Measurements from ENCODE around the gene NEURL1.

- TF ChIP-seq POLR2A (IDR thresholded peaks at IDR 0.05) (no peak), CTCF (IDR thresholded peaks at IDR 0.05) (no peak)
These were observed 692 bp downstream of the NEURL1 start for GRCh38 chr10:103493916-103494877.

Measured in vagina (tissue), 2 donors.